GM19023 (cell line): ENCODE measurements around the gene WDR26.
"Not testable (repeated sequence)": the region's sequence is repeated elsewhere in the genome, so short reads cannot be mapped to it uniquely, and the experiment has no call there.

Source experiments
- ATAC-seq: cut with Tn5 transposase; IDR thresholded peaks from one replicate; pipeline ENCODE4 v1.9.1; 2021; ENCODE audit warnings: mild to moderate bottlenecking, moderate library complexity; ENCODE audit not compliant: unreplicated experiment

WDR26 gene

GRCh38 chr1:224435318-224435763, 744 bp upstream of the WDR26 start:
- ATAC-seq = peak; percentile 24

DNA sequence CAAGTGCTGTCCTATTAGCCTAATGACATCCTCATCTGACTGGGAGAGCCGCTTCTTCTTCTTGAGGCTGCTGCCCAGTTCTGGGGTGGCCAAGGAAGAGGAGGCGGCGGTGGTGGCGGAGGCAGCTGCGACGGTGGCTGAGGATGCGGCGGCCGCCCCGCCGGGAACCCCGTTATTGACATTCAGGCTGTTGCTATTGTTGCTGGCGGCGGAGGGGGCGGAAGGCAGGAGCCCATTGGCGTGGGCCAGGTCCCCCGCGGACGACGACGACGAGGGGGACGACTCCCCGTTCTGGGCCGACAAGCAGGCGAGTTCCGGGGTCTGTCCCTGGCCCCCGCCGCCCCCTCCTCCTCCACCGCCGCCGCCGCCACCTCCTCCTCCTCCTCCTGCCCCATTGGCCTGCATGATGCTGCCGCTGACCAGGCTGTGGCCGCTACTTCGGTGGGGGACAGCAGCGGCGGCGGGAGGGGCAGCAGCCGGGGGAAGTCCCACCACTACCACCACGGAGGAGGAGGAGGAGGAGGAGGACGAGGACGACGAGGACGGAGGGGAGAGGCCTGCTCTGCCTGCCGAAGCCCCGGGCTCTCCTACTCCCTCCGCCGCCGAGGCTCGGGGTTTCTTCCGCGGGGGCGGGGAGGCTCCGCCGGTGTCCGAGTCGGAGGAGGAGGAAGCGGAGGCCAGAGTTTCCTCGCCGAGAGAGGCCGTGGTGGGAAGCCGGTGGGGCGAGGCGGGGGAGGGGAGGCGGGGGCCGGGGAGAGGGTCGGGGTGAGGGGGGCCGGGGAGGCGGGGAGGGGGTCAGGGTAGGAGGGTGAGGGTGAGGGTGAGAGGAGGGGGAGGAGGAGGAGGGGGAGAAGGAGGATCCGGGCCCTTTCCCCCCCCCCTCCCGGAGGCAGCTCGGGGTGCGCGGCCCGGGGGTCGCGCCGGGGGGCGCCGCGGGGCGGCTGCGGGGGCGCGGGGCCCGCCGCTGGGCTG, 610 bp downstream of the WDR26 start:
- peak; percentile 10 for ATAC-seq

DNA sequence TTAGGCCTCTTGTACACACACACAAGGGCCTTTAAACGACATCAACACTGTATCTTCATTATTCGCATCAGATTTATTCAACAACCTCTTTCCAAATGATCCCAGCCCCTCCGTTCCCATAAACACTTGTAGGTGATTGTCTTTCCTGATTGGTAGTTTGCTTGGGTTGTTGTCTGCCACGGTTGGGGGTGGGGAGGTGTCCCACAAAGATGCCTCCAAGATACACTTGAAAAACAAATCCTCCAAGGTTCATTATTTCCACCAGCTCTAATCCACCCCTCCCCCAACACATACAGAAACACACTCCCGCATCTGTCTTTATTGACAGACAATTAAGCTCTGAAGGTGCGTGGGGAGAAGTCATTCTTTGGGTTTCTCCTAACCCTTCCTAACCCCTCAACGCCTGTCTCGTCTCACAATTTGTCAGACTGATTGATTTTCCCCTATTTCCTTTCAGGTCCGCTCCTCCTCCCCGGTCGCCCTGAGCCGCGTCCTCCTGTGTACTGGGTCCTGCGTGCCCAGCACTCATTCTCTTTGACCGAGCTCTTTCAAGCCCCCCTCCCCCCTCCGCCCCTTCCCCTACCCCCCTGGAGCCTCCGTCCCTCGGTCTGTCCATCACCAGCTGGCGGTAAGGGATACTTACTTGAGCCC, 1.4 kb downstream of the WDR26 start:
- no peak for ATAC-seq

GRCh38 chr1:224432672-224433040, 1.9 kb downstream of the WDR26 start:
- ATAC-seq = no peak

DNA sequence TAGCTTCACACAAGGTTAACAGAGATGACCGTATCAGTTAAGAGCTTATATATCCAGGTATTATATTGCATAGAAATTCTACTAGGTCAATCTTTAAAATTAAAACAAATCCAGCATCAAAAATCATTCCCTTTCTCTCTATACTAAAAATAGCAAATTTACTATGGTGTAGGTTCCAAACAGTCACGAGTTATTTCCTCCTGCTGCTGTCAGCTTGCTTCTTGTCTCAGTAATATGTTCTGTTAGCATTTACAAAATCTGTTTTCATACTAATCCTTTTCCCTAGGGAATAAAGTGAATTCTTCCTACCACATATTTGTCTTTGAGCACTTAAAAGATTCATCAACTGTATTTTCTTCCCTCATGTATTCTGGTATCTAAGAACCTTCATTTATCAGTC, 2.5 kb downstream of the WDR26 start:
- no peak for ATAC-seq

GRCh38 chr1:224431726-224432125, 2.9 kb downstream of the WDR26 start:
- no peak for ATAC-seq

DNA sequence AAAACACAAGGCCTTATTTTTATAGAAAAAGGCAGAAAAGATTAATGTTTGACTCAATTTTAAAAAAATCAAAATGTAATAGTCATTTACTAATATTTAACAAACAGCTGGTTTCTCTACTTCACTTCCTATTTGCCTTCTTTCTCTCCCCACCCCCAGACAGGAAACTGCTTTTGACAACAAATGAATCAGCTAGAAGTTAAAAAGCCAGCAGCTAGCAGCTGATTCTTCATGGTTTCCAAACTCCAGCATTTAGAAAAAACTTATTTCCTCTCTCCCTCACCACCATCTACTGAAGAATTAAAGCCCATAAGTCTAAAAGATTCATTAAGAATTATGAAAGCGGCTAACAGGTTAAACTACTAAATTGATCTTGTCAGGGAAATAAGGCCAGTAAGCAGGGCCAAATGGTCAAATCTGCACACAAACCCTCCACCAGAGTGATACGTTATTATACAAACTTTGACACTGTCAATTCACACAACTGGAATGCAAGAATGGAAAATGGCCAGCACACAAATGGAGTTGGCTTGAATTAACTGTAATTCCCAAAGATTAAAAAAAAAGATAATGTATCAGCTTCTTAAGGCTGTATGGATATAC, 4.0 kb downstream of the WDR26 start:
- ATAC-seq = no peak

- ATAC-seq = no peak
These were observed 4.8 kb downstream of the WDR26 start for GRCh38 chr1:224429616-224430326.

- not testable (repeated sequence) for ATAC-seq
These were observed 5.9 kb downstream of the WDR26 start for GRCh38 chr1:224428713-224429112.

DNA sequence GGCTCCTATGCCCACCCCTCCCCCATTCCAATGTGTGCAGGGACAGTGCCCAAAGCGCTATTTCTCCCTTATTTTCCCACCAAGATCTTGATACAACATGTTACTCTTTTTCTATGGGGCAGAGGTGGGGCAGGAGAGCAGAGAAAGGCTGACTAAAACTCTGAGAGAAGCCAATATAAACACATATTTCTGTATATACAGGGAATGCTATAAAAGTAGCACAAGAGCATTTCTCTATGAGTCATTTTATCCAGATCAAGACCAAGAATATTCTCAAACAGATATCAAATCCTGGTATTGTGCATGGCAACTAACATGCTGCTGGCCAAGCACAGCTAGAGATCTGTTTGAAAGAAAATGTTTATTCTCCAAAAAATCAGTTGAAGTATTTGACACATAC, 7.3 kb downstream of the WDR26 start:
- no peak for ATAC-seq

- not testable (repeated sequence) for ATAC-seq
These were observed 7.7 kb downstream of the WDR26 start for GRCh38 chr1:224426869-224427268.

DNA sequence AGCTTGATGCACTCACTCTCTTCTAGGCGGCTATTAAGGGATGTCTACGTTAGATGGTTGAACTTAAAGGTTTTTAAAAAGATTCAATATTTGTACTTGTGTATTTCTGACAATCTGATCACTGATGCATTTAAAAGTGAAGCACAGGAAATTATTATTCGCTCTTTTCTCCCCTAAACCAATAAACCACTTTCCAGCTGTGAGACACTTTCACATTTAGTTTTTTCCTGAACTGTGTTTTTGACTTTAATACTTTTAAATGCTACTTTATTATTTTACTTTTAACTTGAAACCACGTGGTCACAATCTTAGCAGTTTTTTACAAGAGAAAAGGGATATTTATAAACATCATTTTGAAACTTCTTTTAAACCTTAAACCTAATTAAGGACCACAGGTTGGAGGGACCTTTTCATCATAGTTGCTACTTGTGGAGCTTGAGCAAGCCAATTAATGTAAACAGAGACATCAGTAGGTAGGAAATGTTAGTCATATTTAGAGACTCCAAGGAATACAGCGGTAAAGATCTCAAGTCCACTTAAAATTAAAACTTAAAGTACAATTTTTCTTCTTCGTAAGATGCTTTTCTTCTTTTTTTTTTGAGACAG, 9.2 kb downstream of the WDR26 start:
- no peak for ATAC-seq

DNA sequence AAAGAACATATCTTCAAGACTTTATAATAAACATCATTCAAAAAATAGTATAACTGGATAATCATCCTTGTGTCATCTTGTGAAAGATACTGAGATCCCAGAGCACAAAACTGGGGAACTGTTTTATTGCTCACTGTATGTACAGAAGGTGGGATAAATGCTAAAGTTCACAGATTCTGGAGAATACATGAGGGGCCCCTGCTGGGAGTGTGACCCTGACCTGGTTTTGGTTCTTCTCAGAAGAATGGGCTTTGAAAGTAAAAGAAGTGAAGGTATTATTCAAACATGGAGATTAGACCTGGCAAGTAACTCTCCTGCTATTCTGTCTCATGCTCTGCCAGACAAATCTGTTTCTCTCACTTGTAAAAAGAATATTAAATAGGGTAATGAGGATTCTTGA, 14.5 kb downstream of the WDR26 start:
- no peak for ATAC-seq

GRCh38 chr1:224411766-224412165, 22.8 kb downstream of the WDR26 start:
- ATAC-seq = no peak

DNA sequence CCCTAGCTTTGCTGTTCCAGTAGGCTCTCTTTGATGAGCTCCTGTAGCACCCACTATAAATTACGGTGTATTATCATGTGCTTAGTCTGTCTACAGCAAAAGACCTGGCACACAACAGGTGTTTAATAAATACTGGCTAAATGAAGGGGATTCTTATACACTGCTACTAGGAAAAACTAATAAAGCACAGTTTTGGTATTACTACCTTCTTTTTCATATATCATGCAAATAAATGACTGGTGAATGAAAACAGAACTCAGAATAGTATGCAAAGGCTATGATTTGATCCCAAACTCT, 26.4 kb downstream of the WDR26 start:
- no peak for ATAC-seq

- no peak for ATAC-seq
These were observed 26.9 kb downstream of the WDR26 start for GRCh38 chr1:224407571-224408293.

DNA sequence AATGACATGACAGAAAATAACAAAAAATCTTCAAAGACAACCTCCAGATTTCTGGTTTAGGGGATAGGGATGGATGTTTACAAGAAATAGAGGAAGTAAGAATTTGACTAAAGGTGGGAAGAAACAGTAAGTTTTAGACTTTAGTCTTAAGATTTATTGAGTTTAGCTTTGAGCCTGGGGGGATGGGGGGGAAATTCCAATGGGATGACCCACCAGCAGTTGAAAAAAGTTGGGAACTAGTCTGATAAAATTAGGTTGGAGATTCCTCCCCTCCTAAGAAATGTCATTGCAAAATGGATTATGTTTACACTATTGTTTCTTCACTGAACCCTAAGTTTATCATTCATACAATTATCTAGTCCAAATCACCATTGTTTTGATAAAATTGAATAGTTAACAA, 28.4 kb downstream of the WDR26 start:
- no peak for ATAC-seq

DNA sequence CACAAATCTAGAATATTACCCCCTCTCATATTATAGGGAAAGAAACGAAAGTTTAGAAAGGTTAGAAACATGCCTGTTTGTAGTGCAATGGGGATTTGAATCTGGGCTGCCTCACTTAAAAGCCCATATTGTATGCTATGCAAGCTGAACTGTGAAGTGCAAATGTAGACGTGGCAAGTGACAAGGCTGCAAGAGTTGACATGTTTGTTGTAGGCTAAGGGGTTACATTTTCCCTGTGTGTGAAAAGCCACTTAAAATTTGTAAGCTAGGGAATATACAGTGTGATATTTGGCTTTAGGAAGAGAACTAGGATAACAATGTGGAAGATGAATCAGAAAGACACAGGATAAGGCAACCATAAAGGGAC, 29.0 kb downstream of the WDR26 start:
- no peak for ATAC-seq

DNA sequence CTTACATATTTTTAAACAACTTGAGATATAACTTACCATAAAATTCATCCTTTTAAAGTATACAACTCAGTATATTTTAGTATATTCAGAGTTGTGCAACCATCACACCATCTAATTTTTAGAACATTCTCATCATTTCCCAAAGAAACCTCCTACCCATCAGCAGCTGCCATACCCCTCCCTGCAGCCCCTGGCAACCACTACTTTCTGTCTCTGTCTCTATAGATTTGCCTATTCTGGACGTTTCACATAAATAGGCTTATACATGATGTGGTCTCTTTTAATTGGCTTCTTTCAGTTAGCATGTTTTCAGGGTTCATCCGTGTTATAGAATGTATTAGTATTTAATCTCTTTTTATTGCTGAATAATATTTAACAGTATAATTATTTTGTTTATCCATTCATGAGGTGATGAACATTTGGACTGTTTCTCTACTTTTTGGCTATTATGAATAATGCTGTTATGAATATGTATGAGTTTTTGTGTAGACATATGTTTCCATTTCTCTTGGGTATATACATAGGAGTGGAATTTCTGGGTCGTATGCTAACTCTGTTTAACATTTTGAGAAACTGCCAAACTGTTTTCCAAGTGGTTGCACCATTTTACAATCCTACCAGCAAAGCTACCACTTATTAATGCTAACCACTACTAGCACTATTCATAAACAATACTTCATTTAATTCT, 29.5 kb downstream of the WDR26 start:
- no peak for ATAC-seq
